Measurements from ENCODE around the gene C16orf89.
A peak's percentile ranks its signal among the peaks of the same experiment; 100 is the strongest.

C16orf89 gene

DNA sequence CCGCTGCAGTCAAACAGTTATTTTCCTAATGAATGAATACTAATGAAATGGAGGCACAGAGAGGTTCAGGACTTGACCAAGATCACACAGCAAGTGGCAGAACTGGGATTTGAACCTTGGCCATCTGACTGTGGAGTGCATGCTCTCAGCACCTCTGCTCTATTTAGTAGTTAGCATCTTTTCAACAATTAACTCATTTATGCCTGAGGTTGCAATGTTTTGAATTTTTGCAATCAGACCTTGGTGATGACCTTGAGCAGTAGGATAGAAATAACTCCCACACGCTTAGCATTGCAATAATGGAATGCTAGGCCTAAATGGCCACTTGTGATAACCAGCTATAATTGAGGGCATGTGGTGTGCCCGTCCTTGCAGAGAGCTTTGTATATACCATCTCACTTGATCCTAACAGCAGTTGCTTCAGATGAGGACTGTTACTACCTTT lies 63.0 kb downstream of the C16orf89 start:
- no peak for DNase-seq

DNA sequence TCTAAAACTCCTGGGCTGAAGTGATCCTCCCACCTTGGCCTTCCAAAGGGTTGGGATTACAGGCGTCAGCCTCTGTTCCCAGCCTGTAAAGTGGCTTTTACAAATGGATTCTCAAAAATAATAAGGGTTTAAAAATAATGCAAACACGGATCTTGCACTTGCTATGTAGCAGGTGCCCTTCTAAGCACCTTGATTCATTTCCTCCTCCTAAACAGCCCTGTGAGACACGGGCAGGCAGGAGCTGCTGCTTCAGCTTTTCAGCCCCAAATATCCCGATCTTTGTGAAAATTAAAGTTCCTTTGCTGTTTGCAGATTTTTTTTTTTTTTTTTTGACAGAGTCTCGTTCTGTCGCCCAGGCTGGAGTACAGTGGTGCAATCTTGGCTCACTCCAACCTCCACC lies 63.8 kb downstream of the C16orf89 start:
- no peak for DNase-seq

DNA sequence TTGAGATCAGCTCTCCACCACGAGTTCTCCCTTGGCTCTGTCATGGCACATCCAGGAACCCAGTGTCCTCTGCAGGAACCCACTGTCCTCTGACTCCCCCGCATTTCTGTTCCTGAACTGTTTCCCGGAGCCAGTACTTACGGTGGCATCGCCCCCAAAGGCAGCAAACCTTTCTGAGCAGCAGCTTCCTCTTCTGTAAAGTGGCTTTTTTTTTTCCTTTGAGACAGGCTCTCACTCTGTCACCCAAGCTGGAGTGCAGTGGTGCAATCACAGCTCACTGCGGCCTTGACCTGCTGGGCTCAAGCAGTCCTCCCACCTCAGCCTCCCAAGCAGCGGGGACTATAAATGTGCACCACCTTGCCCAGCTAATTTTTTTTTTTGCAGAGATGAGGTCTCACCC lies 64.2 kb downstream of the C16orf89 start:
- peak; percentile 51 to 74 (median 64) for DNase-seq

DNA sequence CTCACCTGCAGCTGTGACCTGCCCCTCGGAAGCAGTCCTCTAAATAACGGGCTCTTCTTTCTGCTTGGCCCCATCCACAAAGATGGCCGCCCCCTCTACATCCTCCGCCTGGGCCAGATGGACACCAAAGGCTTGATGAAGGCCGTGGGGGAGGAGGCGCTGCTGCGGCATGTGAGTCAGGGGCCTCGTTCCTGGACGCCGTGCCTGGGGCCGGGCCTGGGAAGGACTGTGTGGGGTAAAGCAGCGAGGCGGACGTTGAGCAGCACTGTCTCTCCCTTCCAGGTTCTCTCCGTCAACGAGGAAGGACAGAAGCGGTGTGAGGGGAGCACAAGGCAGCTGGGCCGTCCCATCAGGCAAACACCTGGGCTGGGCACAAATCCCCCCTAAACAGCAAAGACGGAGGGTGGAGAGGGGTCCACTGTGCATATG lies 65.2 kb downstream of the C16orf89 start:
- DNase-seq, result no peak

DNA sequence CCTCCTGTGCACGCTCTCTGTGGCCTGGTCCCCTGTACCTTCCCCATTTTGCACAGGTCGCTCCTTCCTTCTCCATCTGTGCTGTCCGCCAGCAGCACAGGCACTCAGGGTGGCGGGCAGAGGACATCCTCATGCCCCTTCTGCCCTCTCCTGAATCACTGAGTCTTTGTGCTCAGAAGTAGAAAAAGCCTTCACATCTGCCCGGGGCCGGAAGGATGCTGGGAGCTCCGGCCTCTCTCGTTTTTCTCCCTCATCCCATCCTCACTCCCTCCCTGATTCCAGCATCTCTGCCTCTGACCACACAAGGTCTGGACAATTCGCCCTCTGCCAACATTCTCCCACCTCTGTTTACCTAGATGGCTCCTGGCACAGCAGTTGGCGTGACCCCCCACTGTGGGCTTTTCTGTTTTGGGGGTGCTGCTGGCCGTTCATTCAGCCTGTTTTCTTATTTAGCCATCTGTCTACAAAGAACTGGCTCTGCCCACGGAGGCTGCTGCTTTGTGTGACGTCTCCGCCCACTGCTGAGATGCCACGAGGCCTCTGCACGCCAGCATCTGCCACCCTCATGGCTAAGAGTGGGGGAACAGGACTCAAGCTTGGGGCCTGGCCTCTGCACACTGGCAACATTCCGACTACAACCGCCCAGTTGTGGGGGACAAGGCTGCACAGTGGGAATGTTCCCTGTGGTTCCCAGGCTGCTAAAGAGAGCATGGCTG lies 70.9 kb downstream of the C16orf89 start:
- no peak for DNase-seq
